ENCODE results near the gene HSD17B2.
"Not testable (repeated sequence)": the region's sequence is repeated elsewhere in the genome, so short reads cannot be mapped to it uniquely, and the experiment has no call there.

HSD17B2 gene

GRCh38 chr16:82109266-82109665 lies 74.2 kb downstream of the HSD17B2 start:
- not testable (repeated sequence) for H3K56ac ChIP-seq (ENCODE audit: low read length); H3K9ac ChIP-seq (ENCODE audit: low read length); H2BK120ac ChIP-seq (ENCODE audit: low read depth, low read length); H3K23ac ChIP-seq (ENCODE audit: low read length); DNase-seq; H2BK5ac ChIP-seq (ENCODE audit: low read length); H3K4me3 ChIP-seq (ENCODE audit: low read length); H3K4ac ChIP-seq (ENCODE audit: low read depth, low read length); H3K4me2 ChIP-seq (ENCODE audit: low read length); H3K79me2 ChIP-seq (ENCODE audit: control insufficient read depth, insufficient read depth, low read length); H3K27ac ChIP-seq (ENCODE audit: low read depth, low read length); H3K36me3 ChIP-seq (ENCODE audit: control insufficient read depth, insufficient read depth, low read length); H3K4me1 ChIP-seq (ENCODE audit: control insufficient read depth, low read depth, low read length); H2AK5ac ChIP-seq (ENCODE audit: low read length); H3K18ac ChIP-seq (ENCODE audit: low read length); H3K79me1 ChIP-seq (ENCODE audit: low read length); H2BK15ac ChIP-seq (replicated peaks; ENCODE audit: low read depth); H4K8ac ChIP-seq (ENCODE audit: low read depth, low read length); H3K27me3 ChIP-seq (ENCODE audit: insufficient read depth, low read length, poor library complexity); H4K5ac ChIP-seq (ENCODE audit: low read length)
- no CpG with 5 or more reads among the region's 3 CpGs for WGBS (ENCODE audit: extremely low coverage, insufficient coverage, low lambda C conversion rate)

- WGBS (ENCODE audit: extremely low coverage, insufficient coverage, low lambda C conversion rate), result no CpG with 5 or more reads among the region's 2 CpGs
- H2BK120ac ChIP-seq (ENCODE audit: low read depth, low read length), result no peak overlapping the region
- no peak for DNase-seq
- H4K8ac ChIP-seq (ENCODE audit: low read depth, low read length), result no peak overlapping the region
- H3K4ac ChIP-seq (ENCODE audit: low read depth, low read length), result no peak overlapping the region
- no peaks in the 10 kb centered on the region for H3K27me3 ChIP-seq (ENCODE audit: insufficient read depth, low read length, poor library complexity)
- no peak overlapping the region for H4K5ac ChIP-seq (ENCODE audit: low read length)
- H3K4me3 ChIP-seq (ENCODE audit: low read length), result no peak overlapping the region
- no peak overlapping the region for H3K56ac ChIP-seq (ENCODE audit: low read length)
- H2BK15ac ChIP-seq (replicated peaks; ENCODE audit: low read depth), result no peak overlapping the region
- no peaks in the 10 kb centered on the region for H3K36me3 ChIP-seq (ENCODE audit: control insufficient read depth, insufficient read depth, low read length)
- no peaks in the 10 kb centered on the region for H3K79me1 ChIP-seq (ENCODE audit: low read length)
- no peak overlapping the region for H3K27ac ChIP-seq (ENCODE audit: low read depth, low read length)
- H3K79me2 ChIP-seq (ENCODE audit: control insufficient read depth, insufficient read depth, low read length), result no peaks in the 10 kb centered on the region
- no peak overlapping the region for H3K18ac ChIP-seq (ENCODE audit: low read length)
- H3K23ac ChIP-seq (ENCODE audit: low read length), result no peak overlapping the region
- no peak overlapping the region for H2BK5ac ChIP-seq (ENCODE audit: low read length)
- no peak overlapping the region for H2AK5ac ChIP-seq (ENCODE audit: low read length)
- no peaks in the 10 kb centered on the region for H3K4me1 ChIP-seq (ENCODE audit: control insufficient read depth, low read depth, low read length)
- no peak overlapping the region for H3K4me2 ChIP-seq (ENCODE audit: low read length)
- no peak overlapping the region for H3K9ac ChIP-seq (ENCODE audit: low read length)
Measured at GRCh38 chr16:82111944-82112343, 76.9 kb downstream of the HSD17B2 start.

GRCh38 chr16:82113741-82114140 lies 78.7 kb downstream of the HSD17B2 start:
- H2BK120ac ChIP-seq (ENCODE audit: low read depth, low read length), result no peak overlapping the region
- no peaks in the 10 kb centered on the region for H3K36me3 ChIP-seq (ENCODE audit: control insufficient read depth, insufficient read depth, low read length)
- no peak overlapping the region for H3K9ac ChIP-seq (ENCODE audit: low read length)
- DNase-seq, result no peak
- no peak overlapping the region for H2BK15ac ChIP-seq (replicated peaks; ENCODE audit: low read depth)
- no peak overlapping the region for H3K56ac ChIP-seq (ENCODE audit: low read length)
- no peaks in the 10 kb centered on the region for H3K4me1 ChIP-seq (ENCODE audit: control insufficient read depth, low read depth, low read length)
- H3K27ac ChIP-seq (ENCODE audit: low read depth, low read length), result no peak overlapping the region
- H3K79me2 ChIP-seq (ENCODE audit: control insufficient read depth, insufficient read depth, low read length), result no peaks in the 10 kb centered on the region
- H4K5ac ChIP-seq (ENCODE audit: low read length), result no peak overlapping the region
- H3K4ac ChIP-seq (ENCODE audit: low read depth, low read length), result no peak overlapping the region
- H2AK5ac ChIP-seq (ENCODE audit: low read length), result no peak overlapping the region
- no peak overlapping the region for H3K18ac ChIP-seq (ENCODE audit: low read length)
- no peak overlapping the region for H3K4me3 ChIP-seq (ENCODE audit: low read length)
- H3K27me3 ChIP-seq (ENCODE audit: insufficient read depth, low read length, poor library complexity), result no peaks in the 10 kb centered on the region
- no peak overlapping the region for H3K23ac ChIP-seq (ENCODE audit: low read length)
- H3K4me2 ChIP-seq (ENCODE audit: low read length), result no peak overlapping the region
- no peak overlapping the region for H2BK5ac ChIP-seq (ENCODE audit: low read length)
- H4K8ac ChIP-seq (ENCODE audit: low read depth, low read length), result no peak overlapping the region
- no peaks in the 10 kb centered on the region for H3K79me1 ChIP-seq (ENCODE audit: low read length)
- no CpG with 5 or more reads among the region's 3 CpGs for WGBS (ENCODE audit: extremely low coverage, insufficient coverage, low lambda C conversion rate)

- no peak overlapping the region for H3K9ac ChIP-seq (ENCODE audit: low read length)
- no peak overlapping the region for H4K5ac ChIP-seq (ENCODE audit: low read length)
- no peaks in the 10 kb centered on the region for H3K79me1 ChIP-seq (ENCODE audit: low read length)
- no peaks in the 10 kb centered on the region for H3K27me3 ChIP-seq (ENCODE audit: insufficient read depth, low read length, poor library complexity)
- no peak overlapping the region for H3K18ac ChIP-seq (ENCODE audit: low read length)
- no peak overlapping the region for H3K56ac ChIP-seq (ENCODE audit: low read length)
- no peak overlapping the region for H2AK5ac ChIP-seq (ENCODE audit: low read length)
- no CpG with 5 or more reads among the region's 1 CpG for WGBS (ENCODE audit: extremely low coverage, insufficient coverage, low lambda C conversion rate)
- H2BK5ac ChIP-seq (ENCODE audit: low read length), result no peak overlapping the region
- no peaks in the 10 kb centered on the region for H3K36me3 ChIP-seq (ENCODE audit: control insufficient read depth, insufficient read depth, low read length)
- H2BK120ac ChIP-seq (ENCODE audit: low read depth, low read length), result no peak overlapping the region
- no peak overlapping the region for H3K4me3 ChIP-seq (ENCODE audit: low read length)
- H3K4me1 ChIP-seq (ENCODE audit: control insufficient read depth, low read depth, low read length), result no peaks in the 10 kb centered on the region
- no peak overlapping the region for H3K4ac ChIP-seq (ENCODE audit: low read depth, low read length)
- H3K23ac ChIP-seq (ENCODE audit: low read length), result no peak overlapping the region
- no peak overlapping the region for H4K8ac ChIP-seq (ENCODE audit: low read depth, low read length)
- no peak overlapping the region for H3K27ac ChIP-seq (ENCODE audit: low read depth, low read length)
- no peak for DNase-seq
- no peaks in the 10 kb centered on the region for H3K79me2 ChIP-seq (ENCODE audit: control insufficient read depth, insufficient read depth, low read length)
- H3K4me2 ChIP-seq (ENCODE audit: low read length), result no peak overlapping the region
- H2BK15ac ChIP-seq (replicated peaks; ENCODE audit: low read depth), result no peak overlapping the region
Measured at GRCh38 chr16:82116535-82116934, 81.5 kb downstream of the HSD17B2 start.

- H2AK5ac ChIP-seq (ENCODE audit: low read length), result no peak overlapping the region
- H3K4me1 ChIP-seq (ENCODE audit: control insufficient read depth, low read depth, low read length), result no peaks in the 10 kb centered on the region
- no peak overlapping the region for H3K27ac ChIP-seq (ENCODE audit: low read depth, low read length)
- no peak overlapping the region for H3K23ac ChIP-seq (ENCODE audit: low read length)
- no peaks in the 10 kb centered on the region for H3K36me3 ChIP-seq (ENCODE audit: control insufficient read depth, insufficient read depth, low read length)
- H3K79me1 ChIP-seq (ENCODE audit: low read length), result no peaks in the 10 kb centered on the region
- no peak overlapping the region for H3K18ac ChIP-seq (ENCODE audit: low read length)
- WGBS (ENCODE audit: extremely low coverage, insufficient coverage, low lambda C conversion rate), result no CpG with 5 or more reads among the region's 2 CpGs
- no peak overlapping the region for H2BK15ac ChIP-seq (replicated peaks; ENCODE audit: low read depth)
- H3K56ac ChIP-seq (ENCODE audit: low read length), result no peak overlapping the region
- no peak overlapping the region for H2BK5ac ChIP-seq (ENCODE audit: low read length)
- no peaks in the 10 kb centered on the region for H3K79me2 ChIP-seq (ENCODE audit: control insufficient read depth, insufficient read depth, low read length)
- H3K4me2 ChIP-seq (ENCODE audit: low read length), result no peak overlapping the region
- H3K4me3 ChIP-seq (ENCODE audit: low read length), result no peak overlapping the region
- H4K8ac ChIP-seq (ENCODE audit: low read depth, low read length), result no peak overlapping the region
- H4K5ac ChIP-seq (ENCODE audit: low read length), result no peak overlapping the region
- no peaks in the 10 kb centered on the region for H3K27me3 ChIP-seq (ENCODE audit: insufficient read depth, low read length, poor library complexity)
- no peak overlapping the region for H2BK120ac ChIP-seq (ENCODE audit: low read depth, low read length)
- no peak overlapping the region for H3K9ac ChIP-seq (ENCODE audit: low read length)
- no peak overlapping the region for H3K4ac ChIP-seq (ENCODE audit: low read depth, low read length)
- no peak for DNase-seq
Measured at GRCh38 chr16:82118749-82119148, 83.7 kb downstream of the HSD17B2 start.

GRCh38 chr16:82119405-82119804 lies 84.4 kb downstream of the HSD17B2 start:
- H3K56ac ChIP-seq (ENCODE audit: low read length), result no peak overlapping the region
- no peak overlapping the region for H2AK5ac ChIP-seq (ENCODE audit: low read length)
- H3K36me3 ChIP-seq (ENCODE audit: control insufficient read depth, insufficient read depth, low read length), result no peaks in the 10 kb centered on the region
- DNase-seq, result no peak
- no peak overlapping the region for H3K4me3 ChIP-seq (ENCODE audit: low read length)
- H3K9ac ChIP-seq (ENCODE audit: low read length), result no peak overlapping the region
- H3K79me2 ChIP-seq (ENCODE audit: control insufficient read depth, insufficient read depth, low read length), result no peaks in the 10 kb centered on the region
- WGBS (ENCODE audit: extremely low coverage, insufficient coverage, low lambda C conversion rate), result no CpG with 5 or more reads among the region's 4 CpGs
- no peaks in the 10 kb centered on the region for H3K27me3 ChIP-seq (ENCODE audit: insufficient read depth, low read length, poor library complexity)
- no peak overlapping the region for H3K4me2 ChIP-seq (ENCODE audit: low read length)
- no peak overlapping the region for H2BK15ac ChIP-seq (replicated peaks; ENCODE audit: low read depth)
- no peaks in the 10 kb centered on the region for H3K4me1 ChIP-seq (ENCODE audit: control insufficient read depth, low read depth, low read length)
- no peak overlapping the region for H2BK120ac ChIP-seq (ENCODE audit: low read depth, low read length)
- no peak overlapping the region for H3K18ac ChIP-seq (ENCODE audit: low read length)
- no peak overlapping the region for H4K8ac ChIP-seq (ENCODE audit: low read depth, low read length)
- H3K27ac ChIP-seq (ENCODE audit: low read depth, low read length), result no peak overlapping the region
- no peaks in the 10 kb centered on the region for H3K79me1 ChIP-seq (ENCODE audit: low read length)
- no peak overlapping the region for H3K4ac ChIP-seq (ENCODE audit: low read depth, low read length)
- H3K23ac ChIP-seq (ENCODE audit: low read length), result no peak overlapping the region
- no peak overlapping the region for H4K5ac ChIP-seq (ENCODE audit: low read length)
- no peak overlapping the region for H2BK5ac ChIP-seq (ENCODE audit: low read length)
